Stimulated activated CD8-positive, alpha-beta memory T cell treated with anti-CD3 and anti-CD28 coated beads, Interleukin-7, amount 100 ng/mL, for 4 hours (primary cell): ENCODE measurements around the gene CENPL.
"Not testable (repeated sequence)": the region's sequence is repeated elsewhere in the genome, so short reads cannot be mapped to it uniquely, and the experiment has no call there.

Experiments
- DNase-seq, 2 donors: peaks; one replicate each; pipeline ENCODE4 v3.0.0-alpha.2; 2020; ENCODE audit warnings: low read depth in 2 of 2

Gene CENPL

DNA sequence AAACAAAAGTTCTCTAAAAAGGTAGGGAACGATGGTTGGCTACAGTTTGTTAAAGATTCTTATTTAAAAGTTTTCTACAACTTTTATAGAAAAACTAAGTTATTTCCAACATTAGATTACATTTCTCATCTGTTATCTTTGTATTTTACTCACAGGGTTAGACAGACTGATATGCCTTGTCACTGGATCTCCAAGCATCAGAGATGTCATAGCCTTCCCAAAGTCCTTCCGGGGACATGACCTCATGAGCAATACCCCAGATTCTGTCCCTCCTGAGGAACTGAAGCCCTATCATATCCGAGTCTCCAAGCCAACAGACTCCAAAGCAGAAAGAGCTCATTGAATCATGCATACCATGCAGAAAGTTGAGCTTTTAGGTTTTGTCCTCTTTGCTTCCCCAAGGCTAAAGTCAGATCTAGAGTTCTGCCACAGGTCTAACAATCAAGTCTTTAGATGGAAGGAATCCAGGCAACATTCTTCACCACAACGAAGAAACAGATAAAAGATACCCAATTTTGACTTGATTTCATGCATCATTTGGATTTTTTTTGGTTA is 32.8 kb upstream of the CENPL start:
- DNase-seq: no peak

- no peak for DNase-seq
These were observed 32.2 kb upstream of the CENPL start for GRCh38 chr1:173856903-173857302.

DNA sequence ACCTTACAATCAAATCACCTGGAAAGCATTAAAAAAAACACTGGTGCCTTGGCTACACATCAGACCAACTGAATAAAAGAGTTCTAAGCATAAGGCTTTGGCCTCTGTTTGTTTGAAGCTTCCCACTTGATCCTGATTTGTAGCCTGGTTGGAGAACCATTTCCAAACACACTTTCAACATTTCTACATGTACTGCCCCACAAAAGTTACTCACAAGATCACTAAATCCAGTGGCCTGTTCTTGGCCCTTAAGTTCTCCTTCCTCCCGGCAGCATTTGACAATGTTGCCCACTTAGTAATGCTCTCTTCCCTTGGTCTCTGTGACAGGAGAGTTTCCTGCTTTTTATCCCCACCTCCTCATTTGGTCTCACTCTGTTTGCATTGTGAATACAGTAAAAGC is 31.3 kb upstream of the CENPL start:
- no peak for DNase-seq

- no peak for DNase-seq
These were observed 28.4 kb upstream of the CENPL start for GRCh38 chr1:173853074-173853473.

DNA sequence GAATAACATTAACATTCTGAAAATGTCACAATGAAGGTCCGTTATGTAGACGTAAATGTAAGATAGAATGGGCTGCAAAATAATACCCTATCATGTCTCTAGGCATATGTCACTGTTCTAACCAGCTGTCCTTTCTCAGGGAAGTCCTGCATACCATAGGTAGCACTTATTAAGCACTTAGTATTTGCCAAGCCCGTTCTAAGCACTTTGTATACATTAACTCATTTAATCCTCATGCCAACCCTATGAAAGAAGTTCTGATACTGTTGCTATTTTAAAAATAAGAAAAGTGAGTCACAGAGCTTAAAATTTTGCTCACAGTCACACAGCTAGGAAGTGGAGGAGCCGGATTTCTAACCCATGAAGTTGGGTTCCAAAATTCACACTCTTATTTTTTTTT is 27.4 kb upstream of the CENPL start:
- no peak for DNase-seq

DNA sequence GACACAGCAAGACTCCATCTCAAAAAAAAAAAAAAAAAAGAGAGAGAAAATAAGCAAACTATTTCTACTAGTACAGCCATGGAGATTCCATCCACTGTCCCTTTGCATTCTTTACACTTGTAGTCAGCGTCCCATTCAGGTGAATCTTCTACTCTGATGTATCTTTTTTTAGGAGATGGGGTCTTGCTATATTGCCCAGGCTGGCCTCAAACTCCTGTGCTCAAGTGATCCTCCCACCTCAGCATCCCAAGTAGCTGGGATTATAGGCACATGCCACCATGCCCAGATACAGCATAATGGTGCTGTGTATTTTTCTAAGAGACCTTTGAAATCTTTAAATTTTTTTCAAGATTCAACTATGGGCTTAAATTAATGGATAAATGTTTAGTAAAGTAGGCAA is 8.1 kb upstream of the CENPL start:
- no peak for DNase-seq

DNA sequence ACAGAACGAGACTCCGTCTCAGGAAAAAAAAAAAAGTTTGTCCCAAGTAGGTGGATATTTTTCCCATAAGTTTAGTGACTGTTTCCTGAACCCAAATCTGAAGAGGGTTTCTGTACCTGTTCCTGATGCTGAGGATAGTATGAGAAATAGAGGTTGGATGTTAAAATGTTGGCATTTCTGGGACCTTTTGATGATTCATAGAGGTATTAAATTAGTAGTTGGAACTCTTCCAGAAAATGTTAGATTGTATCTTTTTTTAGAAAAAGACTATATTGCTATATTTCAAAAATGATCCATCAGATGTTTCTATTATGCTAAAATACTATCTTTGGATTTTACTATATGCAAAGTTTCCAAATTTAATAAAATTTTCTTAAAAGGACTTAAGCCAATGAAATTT is 2.9 kb upstream of the CENPL start:
- no peak for DNase-seq

- no peak for DNase-seq
These were observed 835 bp downstream of the CENPL start for GRCh38 chr1:173823781-173824314.

DNA sequence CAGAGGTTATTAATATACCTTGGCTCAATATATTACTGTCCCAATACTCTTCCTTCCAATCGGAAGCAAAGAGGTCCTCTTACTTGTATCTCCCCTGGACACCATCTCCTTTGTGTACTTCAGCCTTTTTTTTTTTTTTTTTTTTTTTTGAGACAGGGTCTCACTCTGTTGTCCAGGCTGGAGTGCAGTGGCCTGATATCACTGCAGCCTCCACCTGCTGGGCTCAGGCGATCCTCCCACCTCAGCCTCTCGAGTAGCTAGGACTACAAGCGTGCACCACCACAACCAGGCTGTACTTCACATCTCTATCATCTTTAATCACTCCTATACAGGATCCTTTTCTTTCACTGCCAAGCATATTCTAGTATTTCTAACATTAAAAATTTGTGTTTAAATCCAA is 3.0 kb downstream of the CENPL start:
- no peak for DNase-seq

GRCh38 chr1:173818459-173818858 is 6.2 kb downstream of the CENPL start:
- DNase-seq: no peak

- not testable (repeated sequence) for DNase-seq
These were observed 11.0 kb downstream of the CENPL start for GRCh38 chr1:173813654-173814053.

DNA sequence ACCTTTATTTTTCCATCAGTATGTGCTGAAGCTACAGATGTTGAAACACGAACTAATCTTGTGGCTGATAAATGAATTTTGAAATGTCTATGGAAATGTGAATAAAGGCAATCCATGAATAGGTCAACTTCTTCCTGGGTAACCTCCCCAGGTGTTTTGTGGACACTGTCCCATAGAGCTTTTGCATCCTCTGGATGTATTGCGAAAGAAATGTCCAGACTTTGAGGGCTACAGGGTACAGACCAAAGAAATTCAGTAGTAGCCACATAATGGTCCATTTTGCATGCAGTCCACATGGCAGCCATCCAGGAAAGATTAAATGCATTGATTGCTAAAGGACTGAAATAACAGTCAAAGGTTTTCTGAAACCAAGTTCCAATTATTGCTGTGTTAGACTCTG is 21.7 kb downstream of the CENPL start:
- no peak for DNase-seq

GRCh38 chr1:173799995-173800394 is 24.7 kb downstream of the CENPL start:
- DNase-seq: not testable (repeated sequence)

GRCh38 chr1:173798078-173798477 is 26.6 kb downstream of the CENPL start:
- DNase-seq: no peak

GRCh38 chr1:173789841-173790240 is 34.8 kb downstream of the CENPL start:
- no peak for DNase-seq

- DNase-seq: no peak
These were observed 39.7 kb downstream of the CENPL start for GRCh38 chr1:173784997-173785396.

DNA sequence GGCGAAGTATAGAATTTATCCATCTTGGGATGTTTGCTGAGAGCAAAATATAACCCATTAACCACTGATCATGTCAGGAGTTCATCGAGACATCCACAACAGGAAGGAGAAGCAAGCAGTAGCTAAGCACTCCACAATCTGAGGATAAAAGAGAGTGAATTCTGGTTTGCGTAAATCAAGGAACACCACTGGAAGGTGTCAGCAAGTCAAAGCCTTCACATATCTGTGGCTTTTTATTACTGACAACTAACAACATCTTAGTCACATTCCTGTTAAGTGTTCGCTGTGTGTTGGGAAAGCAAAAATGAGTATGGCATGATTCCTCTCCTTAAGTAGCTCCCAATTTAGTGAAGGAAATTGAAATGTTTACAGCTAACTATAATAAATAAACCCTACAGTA is 44.7 kb downstream of the CENPL start:
- DNase-seq: no peak

- DNase-seq: no peak
These were observed 49.0 kb downstream of the CENPL start for GRCh38 chr1:173775578-173776226.

GRCh38 chr1:173771560-173771959 is 53.1 kb downstream of the CENPL start:
- DNase-seq: no peak

GRCh38 chr1:173770330-173770729 is 54.4 kb downstream of the CENPL start:
- DNase-seq: not testable (repeated sequence)

DNA sequence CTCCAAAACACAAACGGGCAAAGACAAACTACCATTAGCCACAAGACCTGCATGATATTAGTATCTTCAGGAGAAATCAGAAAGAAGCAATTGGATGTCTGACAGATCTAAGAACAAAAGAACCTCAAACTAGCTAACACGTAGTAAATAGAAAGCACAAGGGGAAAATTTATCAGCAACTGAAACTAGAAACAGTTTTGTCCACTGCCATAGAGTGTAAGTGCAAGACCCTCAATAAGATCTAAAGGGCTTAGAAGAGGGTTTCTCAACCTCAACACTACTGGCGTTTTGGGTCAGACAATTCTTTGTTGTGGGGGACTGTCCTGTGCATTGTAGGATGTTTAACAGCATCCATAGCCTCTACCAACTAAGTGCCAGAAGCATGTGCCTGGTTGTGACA is 55.9 kb downstream of the CENPL start:
- no peak for DNase-seq

- no peak for DNase-seq
These were observed 56.5 kb downstream of the CENPL start for GRCh38 chr1:173768206-173768605.

GRCh38 chr1:173764331-173764730 is 60.4 kb downstream of the CENPL start:
- DNase-seq: not testable (repeated sequence)

GRCh38 chr1:173758980-173759379 is 65.7 kb downstream of the CENPL start:
- no peak for DNase-seq
